ENCODE measurements around the gene EDC4. TPM values are rescaled to one million over a fixed set of nuclear protein-coding genes. Genes with fewer than 3 reads are reported as not detected.

The EDC4 gene
- total and polyA plus RNA-seq, 2 of the 13 experiments (the other 11 are each of a cell fraction or from before 2014, with no cell fraction given): 51.4 to 59.1 TPM

- peak; percentile 52; the same call in 1 of the 2 replicates for TF ChIP-seq GMEB2 (CRISPR knock-in tag; IDR thresholded peaks at IDR 0.05; ENCODE audit: low read depth)
- peak; percentile 12 for TF ChIP-seq ARNT2 (CRISPR knock-in tag; IDR thresholded peaks at IDR 0.05; ENCODE audit: low read depth)
- peak; percentile 53; the same call in 1 of the 2 replicates for TF ChIP-seq HOMEZ (CRISPR knock-in tag; IDR thresholded peaks at IDR 0.05; ENCODE audit: low read depth)
- TF ChIP-seq ETV5 (CRISPR knock-in tag; IDR thresholded peaks at IDR 0.05; ENCODE audit: borderline replicate concordance): peak; percentile 73
- peak; percentile 49; the same call in 1 of the 2 replicates for TF ChIP-seq CREB1 (IDR thresholded peaks at IDR 0.05)
- TF ChIP-seq CREB1 (CRISPR knock-in tag; IDR thresholded peaks at IDR 0.05): peak; percentile 85
- peak; percentile 95 for TF ChIP-seq HCFC1 (IDR thresholded peaks at IDR 0.05; ENCODE audit: low read depth, low read length)
- 0 out of 2 replicates have a peak, but pooled peaks have one; percentile 56 for TF ChIP-seq BORCS8-MEF2B (CRISPR knock-in tag; IDR thresholded peaks at IDR 0.05)
- peak; percentile 29; the same call in 1 of the 2 replicates for TF ChIP-seq ZNF503 (CRISPR knock-in tag; IDR thresholded peaks at IDR 0.05)
- TF ChIP-seq ZNF670 (CRISPR knock-in tag; IDR thresholded peaks at IDR 0.05; ENCODE audit: borderline replicate concordance): no peak; the same call in 1 of the 2 replicates
- peak; percentile 28; the same call in 1 of the 2 replicates for TF ChIP-seq SMYD3 (CRISPR knock-in tag; IDR thresholded peaks at IDR 0.05)
- peak; percentile 79; the same call in 1 of the 2 replicates for TF ChIP-seq ZNF772 (CRISPR knock-in tag; IDR thresholded peaks at IDR 0.05)
- peak; percentile 19 for TF ChIP-seq CBX1 (IDR thresholded peaks at IDR 0.05; ENCODE audit: low read depth)
- TF ChIP-seq GFI1 (CRISPR knock-in tag; IDR thresholded peaks at IDR 0.05; ENCODE audit: borderline replicate concordance): 0 out of 2 replicates have a peak, but pooled peaks have one; percentile 58
- peak; percentile 81 for TF ChIP-seq IKZF5 (CRISPR knock-in tag; IDR thresholded peaks at IDR 0.05)
- no peak for TF ChIP-seq ZBTB7A (CRISPR knock-in tag; IDR thresholded peaks at IDR 0.05)
- TF ChIP-seq ZSCAN21 (CRISPR knock-in tag; IDR thresholded peaks at IDR 0.05; ENCODE audit: borderline replicate concordance): peak; percentile 77; the same call in 1 of the 2 replicates
- TF ChIP-seq ZNF782 (CRISPR knock-in tag; IDR thresholded peaks at IDR 0.05; ENCODE audit: borderline replicate concordance): no peak
- TF ChIP-seq SMARCE1 (IDR thresholded peaks at IDR 0.05; ENCODE audit: borderline replicate concordance): no peak
- peak in 1 of 2 experiments; percentile 78; a peak in 2 of 4 replicates for TF ChIP-seq KLF16 (CRISPR knock-in tag; IDR thresholded peaks at IDR 0.05)
- TF ChIP-seq THYN1 (CRISPR knock-in tag; IDR thresholded peaks at IDR 0.05; ENCODE audit: borderline replicate concordance, low read depth): no peak
- TF ChIP-seq MEF2D (CRISPR knock-in tag; IDR thresholded peaks at IDR 0.05): no peak
Observed at GRCh38 chr16:67841816-67842508, 30.9 kb upstream of the EDC4 start, which contains the start of gene THAP11 (continued).
